CD4-positive, alpha-beta T cell (primary cell): Measurements from ENCODE around the gene CPEB1. TPM values are rescaled to one million over a fixed set of nuclear protein-coding genes. Genes with fewer than 3 reads are reported as not detected.
A peak's percentile ranks its signal among the peaks of the same experiment; 100 is the strongest.
"Not testable (repeated sequence)": the region's sequence is repeated elsewhere in the genome, so short reads cannot be mapped to it uniquely, and the experiment has no call there.

ENCODE experiments used
- ATAC-seq: fragments of 200-7000 bp; cut with Tn5 transposase; one replicate; pipeline ENCODE4 v1.10.0; 2022; ENCODE audit warnings: mild to moderate bottlenecking; ENCODE audit not compliant: poor library complexity
- CTCF ChIA-PET: fragments of 350-600 bp; sonication (Branson Sonifier 250); formaldehyde crosslinking; loops from one replicate; lab custom pipeline; 2021; ENCODE audit warnings: antibody characterized with exemption, inconsistent platforms; lab: Charles Lee
- POLR2A ChIA-PET: fragments of 350-600 bp; sonication (Branson Sonifier 250); formaldehyde crosslinking; loops from one replicate; lab custom pipeline; 2021; ENCODE audit warnings: antibody characterized with exemption, inconsistent platforms; lab: Charles Lee
- DNase-seq, 14 experiments: peaks; one replicate each; pipeline ENCODE4 v3.0.0-alpha.2; 2013 to 2020; ENCODE audit warnings: mixed read lengths in 2 of 14
- H3K27ac ChIP-seq, 2 donors: one replicate each; pipeline versions ENCODE4 v1.5.1 to v1.7.0; 2013; ENCODE audit warnings: low read length in 2 of 2, low read depth in 1 of 2, mild to moderate bottlenecking in 1 of 2
- H3K27me3 ChIP-seq, 2 experiments: 1 replicate in 1 of 2; 2 replicates in 1 of 2; pipeline versions ENCODE4 v1.6.1 to v1.7.0; 2013; ENCODE audit warnings: low read length in 2 of 2, control low read depth in 1 of 2, mild to moderate bottlenecking in 1 of 2, moderate library complexity in 1 of 2; ENCODE audit not compliant: insufficient read depth in 2 of 2, control insufficient read depth in 1 of 2
- H3K36me3 ChIP-seq: one replicate; pipeline ENCODE4 v1.6.1; 2013; ENCODE audit warnings: low read length, control low read depth; ENCODE audit not compliant: insufficient read depth
- H3K4me1 ChIP-seq: one replicate; pipeline ENCODE4 v1.6.1; 2013; ENCODE audit warnings: low read length, control low read depth; ENCODE audit not compliant: insufficient read depth
- H3K4me3 ChIP-seq: one replicate; pipeline ENCODE4 v1.5.1; 2013; ENCODE audit warnings: mild to moderate bottlenecking, low read length, moderate library complexity
- H3K9me3 ChIP-seq, 2 experiments: 1 replicate in 1 of 2; 2 replicates in 1 of 2; pipeline versions ENCODE4 v1.6.1 to v1.7.0; 2013; ENCODE audit warnings: low read length in 2 of 2, mild to moderate bottlenecking in 2 of 2, control low read depth in 1 of 2, moderate library complexity in 1 of 2; ENCODE audit not compliant: control insufficient read depth in 1 of 2, insufficient read depth in 1 of 2
- H3K27ac Mint-ChIP-seq: one replicate; pipeline ENCODE4 v1.8.0; 2020; ENCODE audit warnings: mixed read lengths
- H3K27me3 Mint-ChIP-seq: one replicate; pipeline ENCODE4 v1.8.0; 2021; ENCODE audit warnings: mixed read lengths
- H3K36me3 Mint-ChIP-seq: one replicate; pipeline ENCODE4 v1.8.0; 2021; ENCODE audit warnings: low read depth, mixed read lengths
- H3K4me1 Mint-ChIP-seq: one replicate; pipeline ENCODE4 v1.8.0; 2021; ENCODE audit warnings: low read depth, mixed read lengths
- H3K4me3 Mint-ChIP-seq: one replicate; pipeline ENCODE4 v1.8.0; 2020; ENCODE audit warnings: mild to moderate bottlenecking, mixed read lengths
- H3K9me3 Mint-ChIP-seq: one replicate; pipeline ENCODE4 v1.8.0; 2020; ENCODE audit warnings: mixed read lengths
- intact Hi-C, 2 experiments: fragments of 100-400 bp; cut with DNase I in 1 of 2; cut with micrococcal nuclease in 1 of 2; formaldehyde crosslinking; loops; one replicate each; pipeline versions ENCODE4 v1.15.1 to v1.9.0; 2023 to 2025; cut with DNase I, micrococcal nuclease
- total RNA-seq, 174 experiments: library from RNA in 2 of 174; stranded (reverse) in 2 of 174; gene quantifications; one replicate each; pipeline ENCODE4 v1.2.3 and lab custom pipeline; 2021 to 2026

Gene CPEB1
- total RNA-seq, 2 experiments from 2014 or later = 0.19 to 0.61 TPM

GRCh38 chr15:82507693-82508092, 139.5 kb downstream of the CPEB1 start:
- DNase-seq, H3K36me3 ChIP-seq, POLR2A ChIA-PET, H3K36me3 Mint-ChIP-seq, CTCF ChIA-PET, H3K27ac ChIP-seq, H3K4me3 ChIP-seq, H3K27ac Mint-ChIP-seq, H3K4me1 ChIP-seq, H3K27me3 Mint-ChIP-seq, H3K9me3 ChIP-seq, H3K9me3 Mint-ChIP-seq, H3K27me3 ChIP-seq, intact Hi-C loops, ATAC-seq, H3K4me1 Mint-ChIP-seq, H3K4me3 Mint-ChIP-seq: not testable (repeated sequence)

DNA sequence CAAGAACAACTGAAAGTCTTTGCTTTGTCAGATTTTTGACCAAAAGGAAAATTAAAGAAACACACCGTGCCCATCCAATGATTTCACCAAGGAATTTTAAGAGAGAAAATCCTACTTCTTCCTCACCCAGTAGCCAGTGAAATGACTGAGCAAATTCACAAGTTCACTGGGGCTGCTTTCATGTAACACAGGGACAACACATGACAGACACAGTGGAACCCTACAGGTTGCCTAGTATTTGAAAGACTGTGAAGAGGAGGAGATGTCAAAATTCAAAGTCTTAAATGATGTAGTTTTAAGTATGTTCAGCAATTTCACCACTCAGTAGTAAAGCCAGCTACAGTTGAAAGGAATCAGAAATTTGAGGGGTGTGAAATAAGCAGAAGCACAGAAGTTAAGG, 140.1 kb downstream of the CPEB1 start:
- H3K4me1 ChIP-seq, H3K9me3 Mint-ChIP-seq, CTCF ChIA-PET, intact Hi-C loops, H3K4me3 ChIP-seq, H3K4me3 Mint-ChIP-seq, H3K9me3 ChIP-seq, H3K27ac ChIP-seq, H3K27me3 Mint-ChIP-seq, POLR2A ChIA-PET, ATAC-seq, H3K36me3 ChIP-seq, H3K27ac Mint-ChIP-seq, H3K27me3 ChIP-seq, H3K4me1 Mint-ChIP-seq, H3K36me3 Mint-ChIP-seq, DNase-seq: not testable (repeated sequence)

GRCh38 chr15:82505842-82506241, 141.3 kb downstream of the CPEB1 start:
- H3K9me3 Mint-ChIP-seq, H3K4me1 ChIP-seq, POLR2A ChIA-PET, H3K36me3 ChIP-seq, H3K27me3 ChIP-seq, H3K27ac ChIP-seq, H3K27ac Mint-ChIP-seq, H3K9me3 ChIP-seq, CTCF ChIA-PET, intact Hi-C loops, ATAC-seq, H3K27me3 Mint-ChIP-seq, H3K36me3 Mint-ChIP-seq, H3K4me1 Mint-ChIP-seq, DNase-seq, H3K4me3 ChIP-seq, H3K4me3 Mint-ChIP-seq: not testable (repeated sequence)

DNA sequence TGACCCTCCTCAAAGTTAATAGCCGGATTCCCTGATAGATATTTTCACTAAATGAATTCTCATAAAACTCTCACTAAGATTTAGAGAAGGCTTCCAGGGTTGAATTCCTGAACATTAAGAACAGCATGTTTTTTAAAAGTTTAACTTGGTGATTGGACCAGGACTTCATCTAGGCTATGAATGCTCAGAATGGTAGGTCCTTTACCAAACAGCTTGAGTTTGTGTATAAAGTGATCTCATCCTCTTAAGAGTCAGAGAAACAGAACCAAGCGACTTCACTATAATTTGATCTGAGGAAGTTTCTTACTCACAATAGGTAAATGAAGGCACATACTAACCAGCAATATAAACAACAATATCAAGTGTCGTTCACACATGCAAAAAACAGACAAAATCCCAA, 143.1 kb downstream of the CPEB1 start:
- H3K27me3 Mint-ChIP-seq, H3K4me3 Mint-ChIP-seq, H3K27me3 ChIP-seq, H3K4me1 Mint-ChIP-seq, DNase-seq, H3K4me1 ChIP-seq, intact Hi-C loops, H3K27ac ChIP-seq, H3K27ac Mint-ChIP-seq, POLR2A ChIA-PET, ATAC-seq, H3K36me3 ChIP-seq, H3K9me3 ChIP-seq, H3K4me3 ChIP-seq, H3K36me3 Mint-ChIP-seq, CTCF ChIA-PET, H3K9me3 Mint-ChIP-seq: not testable (repeated sequence)

DNA sequence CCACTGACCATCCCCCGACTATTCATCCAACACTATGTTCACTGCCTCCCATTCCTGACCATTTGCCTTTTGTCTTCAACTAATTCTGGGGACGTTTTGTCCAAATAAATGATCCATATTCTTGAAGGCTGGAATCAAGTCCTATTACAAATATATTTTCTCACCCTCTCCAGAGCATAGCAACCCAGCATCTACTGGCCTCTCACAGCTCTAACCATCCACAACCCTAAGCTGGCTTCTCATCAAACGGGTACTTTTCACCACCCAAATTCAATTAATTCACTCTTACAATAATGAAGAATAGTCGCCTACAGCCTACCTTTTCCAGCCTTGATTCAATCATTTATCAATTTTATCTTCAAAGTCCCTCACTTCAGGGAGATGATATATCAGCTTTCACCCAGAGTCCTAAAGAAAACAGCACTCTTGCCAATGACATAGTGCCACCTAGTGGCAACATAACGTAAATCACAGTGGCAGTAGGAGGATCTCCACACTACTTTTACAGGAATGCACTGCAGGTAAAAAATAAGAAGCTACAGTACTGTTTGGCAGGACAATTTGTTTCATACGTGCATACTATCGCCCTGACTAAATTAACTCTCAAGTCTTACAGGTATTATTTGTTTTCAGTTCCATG, 144.3 kb downstream of the CPEB1 start:
- intact Hi-C loops, H3K4me3 Mint-ChIP-seq, H3K27ac Mint-ChIP-seq, H3K4me1 ChIP-seq, H3K4me3 ChIP-seq, H3K27me3 ChIP-seq, CTCF ChIA-PET, H3K27ac ChIP-seq, H3K27me3 Mint-ChIP-seq, H3K9me3 Mint-ChIP-seq, H3K4me1 Mint-ChIP-seq, H3K36me3 ChIP-seq, H3K36me3 Mint-ChIP-seq, POLR2A ChIA-PET, H3K9me3 ChIP-seq: not testable (repeated sequence)
- ATAC-seq (peak; percentile 59), DNase-seq (peak in 4 of 14 experiments; percentile 1 to 44 (median 4))

- H3K4me3 ChIP-seq, H3K4me1 ChIP-seq, CTCF ChIA-PET, DNase-seq, H3K36me3 Mint-ChIP-seq, H3K27me3 ChIP-seq, POLR2A ChIA-PET, H3K27me3 Mint-ChIP-seq, H3K27ac ChIP-seq, intact Hi-C loops, H3K36me3 ChIP-seq, H3K9me3 ChIP-seq, H3K27ac Mint-ChIP-seq, H3K4me3 Mint-ChIP-seq, ATAC-seq, H3K9me3 Mint-ChIP-seq, H3K4me1 Mint-ChIP-seq: not testable (repeated sequence)
These were observed 146.4 kb downstream of the CPEB1 start for GRCh38 chr15:82500772-82501171.

- H3K4me1 ChIP-seq, H3K4me1 Mint-ChIP-seq, H3K27me3 Mint-ChIP-seq, H3K27ac ChIP-seq, DNase-seq, POLR2A ChIA-PET, H3K36me3 ChIP-seq, H3K36me3 Mint-ChIP-seq, CTCF ChIA-PET, ATAC-seq, H3K9me3 ChIP-seq, intact Hi-C loops, H3K4me3 Mint-ChIP-seq, H3K27me3 ChIP-seq, H3K27ac Mint-ChIP-seq, H3K9me3 Mint-ChIP-seq, H3K4me3 ChIP-seq: not testable (repeated sequence)
These were observed 149.2 kb downstream of the CPEB1 start for GRCh38 chr15:82497978-82498377.
